H1 (cell line): ENCODE measurements around the gene MOCS3. TPM values are rescaled to one million over a fixed set of nuclear protein-coding genes. Genes with fewer than 3 reads are reported as not detected.

Experiments used
- BACH1 ChIP-seq: IDR thresholded peaks from 2 replicates; pipeline ENCODE4 v1.6.1; 2012; ENCODE audit warnings: low read length, improper control_type of control experiment
- CHD2 ChIP-seq: IDR thresholded peaks from 2 replicates; pipeline ENCODE4 v1.6.1; 2012; ENCODE audit warnings: low read length, improper control_type of control experiment
- FOSL1 ChIP-seq: IDR thresholded peaks from 2 replicates; pipeline ENCODE4 v1.6.1; 2011; ENCODE audit warnings: mild to moderate bottlenecking, low read depth, low read length, moderate library complexity; ENCODE audit not compliant: insufficient read depth
- JUND ChIP-seq: IDR thresholded peaks from 2 replicates; pipeline ENCODE4 v1.6.1; 2011; ENCODE audit warnings: mild to moderate bottlenecking, improper control_type of control experiment, low read length
- POLR2AphosphoS5 ChIP-seq: IDR thresholded peaks from 2 replicates; pipeline ENCODE4 v1.6.1; 2011; ENCODE audit warnings: low read depth, low read length
- RXRA ChIP-seq: IDR thresholded peaks from 2 replicates; pipeline ENCODE4 v1.6.1; 2011; ENCODE audit warnings: low read depth, mild to moderate bottlenecking, low read length, moderate library complexity; ENCODE audit not compliant: insufficient read depth
- SP2 ChIP-seq: IDR thresholded peaks from 2 replicates; pipeline ENCODE4 v1.6.1; 2012; ENCODE audit warnings: mild to moderate bottlenecking, low read length, inconsistent platforms
- YY1 ChIP-seq: IDR thresholded peaks from 2 replicates; pipeline ENCODE4 v1.6.1; 2011; ENCODE audit warnings: low read depth, mild to moderate bottlenecking, low read length
- polyA plus RNA-seq, 7 experiments: library from polyadenylated mRNA; depleted of rRNA in 3 of 7; stranded (reverse) in 5 of 7; unstranded in 2 of 7; fragments of >200 nt in 5 of 7; fragments of 200-250 nt in 2 of 7; gene quantifications; 1 replicate in 5 of 7; 2 replicates in 1 of 7; 4 replicates in 1 of 7; pipeline versions ENCODE4 v1.2.1 to v1.2.3, GENCODE V29; 2011 to 2013; ENCODE audit warnings: missing spikeins in 2 of 7, mixed read lengths in 2 of 7
- total RNA-seq: library from RNA; stranded (reverse); fragmentation: NEBNext Ultra II Directional; extraction: Animal tissue kit (Norgen Biotek cat#: 25700); gene quantifications from 2 replicates; pipeline ENCODE4 v1.2.1, GENCODE V29; 2021

Gene MOCS3
- total and polyA plus RNA-seq, 2 of the 8 experiments (the other 6 are each of a cell fraction or from before 2014, with no cell fraction given): 6.2 to 6.3 TPM

DNA sequence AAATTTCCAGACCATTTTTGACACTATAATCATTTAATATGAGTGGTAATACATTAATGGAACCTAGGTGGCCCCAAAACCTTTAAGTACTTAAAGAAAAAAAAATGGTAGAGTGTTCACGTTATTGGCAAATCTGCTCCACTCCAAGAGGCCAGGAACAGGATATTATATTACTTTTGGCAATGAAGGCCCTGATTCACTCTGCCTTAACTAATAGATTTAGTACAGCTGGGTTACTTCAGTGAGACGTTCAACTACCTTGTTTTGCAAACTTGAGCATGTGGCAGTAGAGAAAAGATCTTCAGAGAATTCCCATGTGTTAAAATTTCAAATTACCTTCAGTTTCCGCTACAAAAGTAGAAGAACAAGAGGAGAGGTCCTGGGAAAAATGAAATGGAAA lies 40.2 kb upstream of the MOCS3 start (continued):
- no peak for TF ChIP-seq JUND
- TF ChIP-seq SP2: no peak
- no peak for TF ChIP-seq RXRA
- TF ChIP-seq CHD2: no peak
- TF ChIP-seq POLR2AphosphoS5: no peak
- TF ChIP-seq YY1: no peak
- no peak for TF ChIP-seq FOSL1
- TF ChIP-seq BACH1: no peak
- TF ChIP-seq, all 59 proteins: peak for 0
